Superior temporal gyrus (tissue), 1 donor: Measurements from ENCODE around the gene IFT25.
"Not testable (repeated sequence)": the region's sequence is repeated elsewhere in the genome, so short reads cannot be mapped to it uniquely, and the experiment has no call there.

Source experiments
- DNase-seq: peaks from one replicate; pipeline ENCODE4 v3.0.0-alpha.2; 2016; ENCODE audit errors: extremely low spot score

IFT25 gene

GRCh38 chr1:53945433-53946251 is at the start of gene IFT25:
IFT25 (minus strand) TSS chr1:53945699; CDS start chr1:53940082, 5,617 bp downstream.
- peak; percentile 93 for DNase-seq

- DNase-seq, result not testable (repeated sequence)
These were observed 49.0 kb upstream of the IFT25 start for GRCh38 chr1:53994516-53994915.

GRCh38 chr1:53992085-53992874 is 46.8 kb upstream of the IFT25 start:
- no peak for DNase-seq

GRCh38 chr1:53987880-53988279 is 42.4 kb upstream of the IFT25 start:
- DNase-seq, result no peak

GRCh38 chr1:53986458-53986857 is 41.0 kb upstream of the IFT25 start:
- no peak for DNase-seq

GRCh38 chr1:53984726-53985125 is 39.2 kb upstream of the IFT25 start:
- no peak for DNase-seq

GRCh38 chr1:53982763-53983104 is 37.2 kb upstream of the IFT25 start:
- DNase-seq, result no peak

- DNase-seq, result no peak
These were observed 36.7 kb upstream of the IFT25 start for GRCh38 chr1:53982034-53982762.

- no peak for DNase-seq
These were observed 35.7 kb upstream of the IFT25 start for GRCh38 chr1:53981220-53981619.

GRCh38 chr1:53979712-53980450 is 34.4 kb upstream of the IFT25 start:
- DNase-seq, result no peak

GRCh38 chr1:53975861-53976260 is 30.4 kb upstream of the IFT25 start:
- DNase-seq, result no peak

GRCh38 chr1:53971718-53972117 is 26.2 kb upstream of the IFT25 start:
- no peak for DNase-seq

- not testable (repeated sequence) for DNase-seq
These were observed 23.8 kb upstream of the IFT25 start for GRCh38 chr1:53969323-53969722.

GRCh38 chr1:53968125-53968513 is 22.6 kb upstream of the IFT25 start:
- no peak for DNase-seq

- no peak for DNase-seq
These were observed 22.1 kb upstream of the IFT25 start for GRCh38 chr1:53967409-53968124.

- no peak for DNase-seq
These were observed 21.3 kb upstream of the IFT25 start for GRCh38 chr1:53966794-53967193.

GRCh38 chr1:53964109-53964508 is 18.6 kb upstream of the IFT25 start:
- DNase-seq, result no peak

GRCh38 chr1:53963460-53963859 is 18.0 kb upstream of the IFT25 start:
- DNase-seq, result no peak

GRCh38 chr1:53962395-53962794 is 16.9 kb upstream of the IFT25 start:
- no peak for DNase-seq

GRCh38 chr1:53959664-53960250 is 14.3 kb upstream of the IFT25 start:
- DNase-seq, result peak; percentile 51
